Measurements from ENCODE around the gene PRLHR. TPM values are rescaled to one million over a fixed set of nuclear protein-coding genes. Genes with fewer than 3 reads are reported as not detected.

PRLHR gene
- total RNA-seq, 2 donors from 2014 or later, result not detected

- Mint-ChIP-seq H3K4me3 (no peak overlapping the region), H3K4me1 (no peaks in the 10 kb centered on the region), H3K27ac (no peak overlapping the region), H3K27me3 (peaks cover 15% of the 10 kb centered on the region), H3K36me3 (ENCODE audit: low read depth) (no peaks in the 10 kb centered on the region)
- ATAC-seq (no peak), DNase-seq (no peak)
- no peaks in the 10 kb centered on the region for H3K9me3 ChIP-seq (ENCODE audit: control insufficient read depth, low read length, poor library complexity, severe bottlenecking)
Measured at GRCh38 chr10:118583611-118584010, 11.8 kb downstream of the PRLHR start.

- no peaks in the 10 kb centered on the region for H3K36me3 Mint-ChIP-seq (ENCODE audit: low read depth)
- DNase-seq (no peak), ATAC-seq (no peak)
- no peak overlapping the region for H3K4me3 Mint-ChIP-seq
- H3K27ac Mint-ChIP-seq, result no peak overlapping the region
- peaks cover 13% of the 10 kb centered on the region for H3K27me3 Mint-ChIP-seq
- no peaks in the 10 kb centered on the region for H3K4me1 Mint-ChIP-seq
- no peaks in the 10 kb centered on the region for H3K9me3 ChIP-seq (ENCODE audit: control insufficient read depth, low read length, poor library complexity, severe bottlenecking)
Measured at GRCh38 chr10:118582511-118582910, 12.9 kb downstream of the PRLHR start.

DNA sequence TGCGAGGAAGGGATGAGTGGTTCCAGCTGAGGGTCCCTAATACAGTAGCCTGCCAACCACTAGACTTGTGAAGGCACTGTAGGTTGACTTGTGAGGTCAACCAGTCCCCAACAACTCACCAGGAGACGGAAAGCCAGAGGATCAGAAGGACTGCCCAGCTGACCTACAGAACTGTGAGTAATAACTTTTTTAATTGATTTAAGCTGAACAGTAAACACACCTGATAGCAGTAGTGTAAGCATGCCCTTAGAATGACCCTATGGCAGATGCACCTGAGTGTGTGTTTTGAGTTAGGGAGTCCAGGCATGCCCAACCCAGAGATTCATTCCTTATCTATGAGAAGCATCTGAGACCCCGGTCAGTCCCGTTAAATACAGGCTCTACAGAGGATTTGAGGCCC is 14.1 kb downstream of the PRLHR start:
- Mint-ChIP-seq H3K27me3 (peaks cover 17% of the 10 kb centered on the region), H3K4me1 (no peaks in the 10 kb centered on the region), H3K27ac (no peak overlapping the region), H3K4me3 (no peak overlapping the region), H3K36me3 (ENCODE audit: low read depth) (no peaks in the 10 kb centered on the region)
- no peak for DNase-seq
- no peaks in the 10 kb centered on the region for H3K9me3 ChIP-seq (ENCODE audit: control insufficient read depth, low read length, poor library complexity, severe bottlenecking)
- no peak for ATAC-seq

DNA sequence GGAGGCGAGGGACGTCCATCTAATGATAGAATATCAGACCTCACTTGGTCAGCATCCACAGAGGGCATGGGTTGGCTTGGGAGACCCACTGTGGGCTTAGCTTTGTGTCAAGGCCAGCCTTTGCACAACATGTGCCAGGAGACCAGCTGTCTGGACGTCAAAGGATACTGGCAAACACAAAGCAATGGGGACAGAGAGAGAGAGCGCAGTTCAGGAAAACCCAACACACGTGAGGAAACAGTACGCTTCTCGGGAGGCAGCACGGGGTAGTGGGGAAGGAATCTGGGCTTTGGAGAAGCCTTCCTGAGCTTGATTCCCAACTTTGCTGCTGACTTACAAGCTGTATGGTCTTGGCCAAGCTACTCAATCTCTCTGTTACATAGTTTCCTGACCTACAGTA is 14.7 kb downstream of the PRLHR start:
- peaks cover 11% of the 10 kb centered on the region for H3K27me3 Mint-ChIP-seq
- no peak overlapping the region for H3K4me3 Mint-ChIP-seq
- H3K4me1 Mint-ChIP-seq, result no peaks in the 10 kb centered on the region
- ATAC-seq (no peak), DNase-seq (no peak)
- no peaks in the 10 kb centered on the region for H3K36me3 Mint-ChIP-seq (ENCODE audit: low read depth)
- no peaks in the 10 kb centered on the region for H3K9me3 ChIP-seq (ENCODE audit: control insufficient read depth, low read length, poor library complexity, severe bottlenecking)
- H3K27ac Mint-ChIP-seq, result no peak overlapping the region

DNA sequence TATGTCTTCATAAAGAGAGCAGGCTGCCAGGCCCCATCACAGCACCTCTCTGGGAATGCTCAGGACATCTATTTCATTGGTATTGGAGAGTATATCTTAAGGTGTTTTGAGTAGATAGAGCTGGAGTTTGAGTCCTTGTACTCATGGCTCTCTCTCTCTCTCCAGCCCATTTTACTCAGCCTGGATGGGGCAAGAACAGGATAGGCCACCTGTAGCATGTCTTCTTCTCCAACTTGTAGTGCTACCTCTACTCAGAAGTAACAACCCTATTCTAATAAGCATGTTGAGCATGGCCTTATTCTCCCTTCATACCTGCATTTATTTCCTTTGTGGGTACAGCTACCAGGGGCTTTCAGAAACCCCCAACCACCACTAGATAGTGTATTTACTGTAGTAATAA is 21.9 kb downstream of the PRLHR start:
- Mint-ChIP-seq H3K36me3 (ENCODE audit: low read depth) (peaks cover 3% of the 10 kb centered on the region), H3K27me3 (peaks cover 20% of the 10 kb centered on the region), H3K4me3 (no peak overlapping the region), H3K4me1 (no peaks in the 10 kb centered on the region), H3K27ac (no peak overlapping the region)
- DNase-seq (no peak), ATAC-seq (no peak)
- H3K9me3 ChIP-seq (ENCODE audit: control insufficient read depth, low read length, poor library complexity, severe bottlenecking), result no peaks in the 10 kb centered on the region

DNA sequence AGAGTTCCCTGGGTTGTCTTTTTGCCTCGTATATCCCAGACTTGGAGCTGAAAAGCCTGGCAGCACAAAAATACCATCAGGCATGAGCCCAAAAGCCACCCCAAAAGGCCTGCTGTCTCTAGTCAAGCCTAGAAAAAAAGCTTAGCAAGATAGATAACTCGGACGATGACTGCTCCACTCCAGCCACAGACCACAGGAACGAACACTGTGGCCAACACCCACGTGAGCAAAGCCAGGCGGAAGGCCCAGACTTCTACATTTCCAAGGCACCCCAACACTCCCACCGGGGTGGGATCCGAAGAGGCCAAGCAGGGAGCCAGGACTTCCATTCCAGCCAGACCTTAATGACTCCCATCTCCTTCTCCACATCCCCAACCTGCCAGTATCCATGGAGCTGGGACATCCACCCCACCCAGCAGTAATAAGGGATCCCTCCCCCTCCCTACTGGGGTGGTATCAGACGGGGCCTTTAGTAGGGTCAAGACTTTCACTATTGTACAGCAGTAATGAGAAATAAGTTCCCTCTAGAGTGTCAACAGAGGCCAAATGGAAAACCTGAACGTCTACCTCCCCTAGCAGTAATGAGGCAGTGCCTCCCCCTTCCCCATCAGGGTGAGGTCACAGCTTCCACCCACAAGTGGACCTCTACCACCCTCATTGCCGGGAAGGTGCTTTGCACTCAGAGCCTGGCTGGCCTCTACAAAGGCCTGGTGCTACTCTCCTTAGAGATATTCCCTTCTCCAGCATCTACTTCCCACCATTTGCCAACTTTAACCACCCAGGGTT is 23.0 kb downstream of the PRLHR start:
- Mint-ChIP-seq H3K27ac (no peak overlapping the region), H3K4me1 (no peaks in the 10 kb centered on the region), H3K36me3 (ENCODE audit: low read depth) (peaks cover 3% of the 10 kb centered on the region), H3K27me3 (peaks cover 19% of the 10 kb centered on the region), H3K4me3 (no peak overlapping the region)
- ATAC-seq, result no peak
- no peak for DNase-seq
- H3K9me3 ChIP-seq (ENCODE audit: control insufficient read depth, low read length, poor library complexity, severe bottlenecking), result no peaks in the 10 kb centered on the region

GRCh38 chr10:118571123-118571522 is 24.3 kb downstream of the PRLHR start:
- H3K36me3 Mint-ChIP-seq (ENCODE audit: low read depth), result peaks cover 6% of the 10 kb centered on the region
- no peak for ATAC-seq
- H3K9me3 ChIP-seq (ENCODE audit: control insufficient read depth, low read length, poor library complexity, severe bottlenecking), result no peaks in the 10 kb centered on the region
- no peak for DNase-seq
- H3K27ac Mint-ChIP-seq, result no peak overlapping the region
- peaks cover 5% of the 10 kb centered on the region for H3K4me1 Mint-ChIP-seq
- H3K27me3 Mint-ChIP-seq, result peaks cover 20% of the 10 kb centered on the region
- no peak overlapping the region for H3K4me3 Mint-ChIP-seq

GRCh38 chr10:118570591-118570990 is 24.9 kb downstream of the PRLHR start:
- Mint-ChIP-seq H3K4me3 (no peak overlapping the region), H3K27ac (no peak overlapping the region)
- DNase-seq, result no peak

GRCh38 chr10:118569882-118570252 is 25.6 kb downstream of the PRLHR start:
- Mint-ChIP-seq H3K27me3 (peaks cover 20% of the 10 kb centered on the region), H3K4me1 (peaks cover 5% of the 10 kb centered on the region), H3K4me3 (no peak overlapping the region), H3K36me3 (ENCODE audit: low read depth) (peaks cover 6% of the 10 kb centered on the region), H3K27ac (no peak overlapping the region)
- DNase-seq, result no peak
- no peak for ATAC-seq
- no peaks in the 10 kb centered on the region for H3K9me3 ChIP-seq (ENCODE audit: control insufficient read depth, low read length, poor library complexity, severe bottlenecking)

More at GRCh38 chr10:118570591-118570990, 24.9 kb downstream of the PRLHR start:
- Mint-ChIP-seq H3K36me3 (ENCODE audit: low read depth) (peaks cover 6% of the 10 kb centered on the region), H3K27me3 (peaks cover 21% of the 10 kb centered on the region), H3K4me1 (peaks cover 5% of the 10 kb centered on the region)
- H3K9me3 ChIP-seq (ENCODE audit: control insufficient read depth, low read length, poor library complexity, severe bottlenecking), result no peaks in the 10 kb centered on the region
- ATAC-seq, result no peak

DNA sequence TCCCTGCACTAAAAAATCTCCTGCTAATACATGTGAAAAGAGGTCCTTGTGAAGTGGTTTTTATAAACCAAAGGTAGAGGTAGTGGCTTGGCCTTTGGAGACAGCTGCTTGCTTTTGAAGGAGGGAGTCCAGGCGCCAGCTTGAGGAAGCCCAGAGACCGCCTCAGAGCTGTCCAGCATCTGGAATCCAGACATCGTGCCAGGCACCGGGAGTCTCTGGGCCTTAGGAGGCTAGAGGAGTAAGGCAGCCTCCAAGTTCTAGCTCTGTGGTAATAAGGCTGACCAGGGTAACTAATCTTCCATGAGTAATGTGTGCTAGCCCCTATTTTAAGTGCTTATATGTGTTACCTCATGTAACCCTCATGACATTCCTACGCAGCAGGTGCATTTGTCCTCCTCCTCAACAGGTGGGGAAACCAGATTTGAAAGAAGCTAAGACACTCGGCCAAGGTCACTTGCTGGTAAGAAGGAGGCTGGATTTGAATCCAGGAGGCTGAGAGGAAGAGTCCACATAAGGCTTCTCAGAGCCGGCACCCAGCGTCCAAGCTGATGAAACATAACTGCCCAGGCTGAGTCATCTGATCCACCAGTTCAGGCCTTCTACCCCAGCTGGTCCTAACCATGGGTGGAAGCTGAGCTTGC is 26.1 kb downstream of the PRLHR start:
- ATAC-seq, result no peak

DNA sequence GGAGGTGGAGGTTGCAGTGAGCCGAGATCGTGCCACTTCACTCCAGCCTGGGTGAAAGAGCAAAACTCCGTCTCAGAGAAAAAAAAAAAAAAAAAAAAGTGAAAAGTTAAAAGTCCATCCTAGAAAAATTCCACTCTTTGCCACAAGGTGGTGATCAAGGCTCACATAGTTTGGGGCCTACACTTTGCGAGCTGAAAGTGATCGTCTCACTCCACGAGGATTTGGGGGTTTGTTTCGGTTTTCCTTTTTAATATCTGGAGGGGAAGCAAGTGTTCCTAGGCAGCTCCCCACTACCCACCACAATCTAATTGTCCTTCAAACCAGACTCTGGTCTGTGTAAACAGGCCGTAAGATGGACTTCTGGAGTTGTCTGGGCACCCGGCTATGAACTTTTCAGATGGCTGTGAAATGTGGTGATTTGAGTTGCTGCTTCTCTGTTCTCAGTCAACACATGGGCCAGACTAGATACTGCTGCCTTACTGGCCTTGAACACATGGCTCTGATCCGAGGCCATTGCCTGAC is 27.1 kb downstream of the PRLHR start:
- H3K9me3 ChIP-seq (ENCODE audit: control insufficient read depth, low read length, poor library complexity, severe bottlenecking), result no peaks in the 10 kb centered on the region
- no peak overlapping the region for H3K4me3 Mint-ChIP-seq
- peak overlapping the region; percentile 45 for H3K27ac Mint-ChIP-seq
- H3K27me3 Mint-ChIP-seq, result peaks cover 20% of the 10 kb centered on the region
- peak; percentile 77 for ATAC-seq
- peaks cover 5% of the 10 kb centered on the region for H3K4me1 Mint-ChIP-seq
- DNase-seq, result peak in 1 of 3 donors; percentile 51
- peaks cover 4% of the 10 kb centered on the region for H3K36me3 Mint-ChIP-seq (ENCODE audit: low read depth)

More for the DNA sequence above, 26.1 kb downstream of the PRLHR start:
- H3K27ac Mint-ChIP-seq, result peak overlapping the region; percentile 45
- no peaks in the 10 kb centered on the region for H3K9me3 ChIP-seq (ENCODE audit: control insufficient read depth, low read length, poor library complexity, severe bottlenecking)
- no peak for DNase-seq
- peaks cover 4% of the 10 kb centered on the region for H3K36me3 Mint-ChIP-seq (ENCODE audit: low read depth)
- H3K27me3 Mint-ChIP-seq, result peaks cover 15% of the 10 kb centered on the region
- peaks cover 5% of the 10 kb centered on the region for H3K4me1 Mint-ChIP-seq
- no peak overlapping the region for H3K4me3 Mint-ChIP-seq

DNA sequence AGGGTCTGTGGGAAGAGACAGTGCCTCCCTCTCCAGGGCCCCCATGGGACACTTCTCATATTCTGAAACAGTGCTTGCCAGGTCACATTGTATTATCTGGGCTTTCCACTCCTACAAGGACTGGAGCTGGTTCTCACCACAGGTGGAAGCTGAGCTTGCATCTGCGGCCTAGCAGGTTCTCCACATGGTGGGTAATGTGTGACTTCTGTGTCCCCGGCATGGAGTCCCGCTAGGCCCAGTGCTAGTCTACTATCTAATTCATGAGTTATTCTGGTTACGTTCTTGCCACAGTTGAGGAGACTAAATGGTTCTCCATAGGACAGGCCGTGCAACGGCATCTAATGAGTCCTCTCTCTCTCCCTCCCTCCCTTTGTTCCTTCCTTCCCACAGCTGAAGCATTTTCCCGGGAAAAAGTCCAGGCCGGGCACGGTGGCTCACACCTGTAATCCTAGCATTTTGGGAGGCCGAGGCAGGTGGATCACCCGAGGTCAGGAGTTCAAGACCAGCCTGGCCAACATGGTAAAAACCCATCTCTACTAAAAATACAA is 27.7 kb downstream of the PRLHR start:
- ATAC-seq (no peak), DNase-seq (no peak)
- Mint-ChIP-seq H3K36me3 (ENCODE audit: low read depth) (peaks cover 4% of the 10 kb centered on the region), H3K4me1 (peaks cover 5% of the 10 kb centered on the region), H3K27me3 (peaks cover 20% of the 10 kb centered on the region), H3K4me3 (no peak overlapping the region), H3K27ac (no peak overlapping the region)
- no peaks in the 10 kb centered on the region for H3K9me3 ChIP-seq (ENCODE audit: control insufficient read depth, low read length, poor library complexity, severe bottlenecking)

DNA sequence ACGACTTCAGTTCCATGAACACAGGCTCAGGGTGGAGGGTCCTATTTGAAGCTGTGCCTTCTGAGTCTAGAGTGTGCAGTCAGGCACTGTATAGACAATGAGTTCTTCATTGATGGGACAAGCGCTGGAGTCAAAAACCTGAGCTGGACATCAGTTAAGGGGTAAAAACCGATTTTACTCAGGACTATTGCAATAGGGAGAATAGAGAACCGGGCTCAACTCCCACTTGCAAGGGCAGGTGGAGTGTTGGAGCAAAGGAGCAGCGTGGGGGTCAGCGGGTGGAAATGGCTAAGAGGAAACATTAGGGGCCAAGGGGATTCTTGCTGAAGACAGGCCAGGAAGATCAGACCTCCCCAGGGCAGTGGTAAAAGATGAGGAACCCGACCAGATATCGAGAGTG is 28.5 kb downstream of the PRLHR start:
- Mint-ChIP-seq H3K27me3 (peaks cover 21% of the 10 kb centered on the region), H3K4me1 (peaks cover 5% of the 10 kb centered on the region), H3K27ac (no peak overlapping the region), H3K4me3 (peak overlapping the region; percentile 9), H3K36me3 (ENCODE audit: low read depth) (peaks cover 4% of the 10 kb centered on the region)
- ATAC-seq (no peak), DNase-seq (no peak)
- H3K9me3 ChIP-seq (ENCODE audit: control insufficient read depth, low read length, poor library complexity, severe bottlenecking), result no peaks in the 10 kb centered on the region

Measured in T-helper 17 cell (primary cell).